HEK293 (cell line): ENCODE data around the gene TMEM88.

ENCODE experiments used
- ELK4 ChIP-seq: IDR thresholded peaks from 2 replicates; pipeline ENCODE4 v1.6.1; 2011; ENCODE audit warnings: mild to moderate bottlenecking, low read depth, low read length, borderline replicate concordance
- GLIS2 ChIP-seq: fragments of 450-650 bp; formaldehyde crosslinking; IDR thresholded peaks from 2 replicates; pipeline ENCODE4 v1.5.1; 2016; ENCODE audit warnings: missing biosample characterization, missing genetic modification characterization
- HOXA7 ChIP-seq: sonication (generic); formaldehyde crosslinking; IDR thresholded peaks from 2 replicates; pipeline ENCODE4 v1.8.1; 2022; ENCODE audit warnings: missing genetic modification reagents, borderline replicate concordance
- KLF8 ChIP-seq: fragments of 450-650 bp; formaldehyde crosslinking; IDR thresholded peaks from 2 replicates; pipeline ENCODE4 v1.5.1; 2016; ENCODE audit warnings: missing biosample characterization, missing genetic modification characterization
- KLF9 ChIP-seq: fragments of 450-650 bp; formaldehyde crosslinking; IDR thresholded peaks from 2 replicates; pipeline ENCODE4 v1.5.1; 2016; ENCODE audit warnings: missing biosample characterization, missing genetic modification characterization, low read depth
- MEIS1 ChIP-seq: sonication (generic); formaldehyde crosslinking; IDR thresholded peaks from 2 replicates; pipeline ENCODE4 v1.8.1; 2022; ENCODE audit warnings: missing genetic modification reagents, mild to moderate bottlenecking, borderline replicate concordance
- OSR2 ChIP-seq: fragments of 450-650 bp; formaldehyde crosslinking; IDR thresholded peaks from 2 replicates; pipeline ENCODE4 v1.5.1; 2016; ENCODE audit warnings: missing biosample characterization, missing genetic modification characterization
- REPIN1 ChIP-seq: fragments of 450-650 bp; formaldehyde crosslinking; IDR thresholded peaks from 2 replicates; pipeline ENCODE4 v1.5.1; 2017; ENCODE audit warnings: missing biosample characterization, missing genetic modification characterization, low read depth
- SALL2 ChIP-seq: fragments of 450-650 bp; formaldehyde crosslinking; IDR thresholded peaks from 2 replicates; pipeline ENCODE4 v1.5.0; 2017; ENCODE audit warnings: missing biosample characterization, mild to moderate bottlenecking, missing genetic modification characterization, borderline replicate concordance
- SP2 ChIP-seq: fragments of 450-650 bp; formaldehyde crosslinking; IDR thresholded peaks from 2 replicates; pipeline ENCODE4 v1.5.1; 2016; ENCODE audit warnings: missing biosample characterization, missing genetic modification characterization
- ZBTB17 ChIP-seq: fragments of 450-650 bp; formaldehyde crosslinking; IDR thresholded peaks from 2 replicates; pipeline ENCODE4 v1.5.1; 2016; ENCODE audit warnings: missing biosample characterization, missing genetic modification characterization
- ZEB2 ChIP-seq: fragments of 450-650 bp; formaldehyde crosslinking; IDR thresholded peaks from 2 replicates; pipeline ENCODE4 v1.5.1; 2016; ENCODE audit warnings: missing biosample characterization, missing genetic modification characterization
- ZNF121 ChIP-seq: fragments of 450-650 bp; formaldehyde crosslinking; IDR thresholded peaks from 2 replicates; pipeline ENCODE4 v1.5.1; 2016; ENCODE audit warnings: missing biosample characterization, missing genetic modification characterization
- ZNF138 ChIP-seq: fragments of 450-650 bp; formaldehyde crosslinking; IDR thresholded peaks from 2 replicates; pipeline ENCODE4 v1.5.1; 2016; ENCODE audit warnings: missing biosample characterization, missing genetic modification characterization, borderline replicate concordance
- ZNF140 ChIP-seq: fragments of 450-650 bp; formaldehyde crosslinking; IDR thresholded peaks from 2 replicates; pipeline ENCODE4 v1.5.1; 2016; ENCODE audit warnings: missing biosample characterization, missing genetic modification characterization
- ZNF157 ChIP-seq: fragments of 450-650 bp; formaldehyde crosslinking; IDR thresholded peaks from 2 replicates; pipeline ENCODE4 v1.5.1; 2016; ENCODE audit warnings: missing biosample characterization, missing genetic modification characterization
- ZNF19 ChIP-seq: fragments of 450-650 bp; formaldehyde crosslinking; IDR thresholded peaks from 2 replicates; pipeline ENCODE4; 2016; ENCODE audit warnings: missing biosample characterization, missing genetic modification characterization, low read depth
- ZNF354C ChIP-seq: fragments of 450-650 bp; formaldehyde crosslinking; IDR thresholded peaks from 2 replicates; pipeline ENCODE4 v1.5.1; 2016; ENCODE audit warnings: missing biosample characterization, missing genetic modification characterization, low read depth, borderline replicate concordance
- ZNF362 ChIP-seq: fragments of 450-650 bp; formaldehyde crosslinking; IDR thresholded peaks from 2 replicates; pipeline ENCODE4 v1.5.1; 2016; ENCODE audit warnings: missing biosample characterization, missing genetic modification characterization
- ZNF391 ChIP-seq: fragments of 450-650 bp; formaldehyde crosslinking; IDR thresholded peaks from 2 replicates; pipeline ENCODE4 v1.5.1; 2016; ENCODE audit warnings: low read depth, missing biosample characterization, missing genetic modification characterization, borderline replicate concordance
- ZNF510 ChIP-seq: fragments of 450-650 bp; formaldehyde crosslinking; IDR thresholded peaks from 2 replicates; pipeline ENCODE4 v1.5.1; 2018; ENCODE audit warnings: mild to moderate bottlenecking, missing genetic modification characterization, missing biosample characterization; ENCODE audit not compliant: insufficient replicate concordance
- ZNF549 ChIP-seq: fragments of 450-650 bp; IDR thresholded peaks from 2 replicates; pipeline ENCODE4 v1.5.1; 2018; ENCODE audit warnings: missing biosample characterization, missing genetic modification characterization, mild to moderate bottlenecking, inconsistent platforms, moderate library complexity
- ZNF560 ChIP-seq: fragments of 450-650 bp; formaldehyde crosslinking; IDR thresholded peaks from 2 replicates; pipeline ENCODE4 v1.5.1; 2017; ENCODE audit warnings: missing biosample characterization, missing genetic modification characterization, borderline replicate concordance
- ZNF776 ChIP-seq: fragments of 450-650 bp; formaldehyde crosslinking; IDR thresholded peaks from 2 replicates; pipeline ENCODE4 v1.5.0; 2017; ENCODE audit warnings: missing biosample characterization, missing genetic modification characterization, borderline replicate concordance
- ZSCAN16 ChIP-seq: fragments of 450-650 bp; formaldehyde crosslinking; IDR thresholded peaks from 2 replicates; pipeline ENCODE4 v1.5.1; 2016; ENCODE audit warnings: missing biosample characterization, missing genetic modification characterization
- ZSCAN23 ChIP-seq: fragments of 450-650 bp; formaldehyde crosslinking; IDR thresholded peaks from 2 replicates; pipeline ENCODE4 v1.5.1; 2016; ENCODE audit warnings: missing biosample characterization, missing genetic modification characterization
- TF ChIP-seq, protein P1 (sequence below): fragments of 450-650 bp; formaldehyde crosslinking; IDR thresholded peaks from 2 replicates; pipeline ENCODE4 v1.5.1; 2016; ENCODE audit warnings: missing biosample characterization, missing genetic modification characterization
- TF ChIP-seq, protein P2 (sequence below): fragments of 450-650 bp; formaldehyde crosslinking; IDR thresholded peaks from 2 replicates; pipeline ENCODE4 v1.5.1; 2016; ENCODE audit warnings: missing biosample characterization, missing genetic modification characterization
- TF ChIP-seq, protein P3 (sequence below): fragments of 450-650 bp; formaldehyde crosslinking; IDR thresholded peaks from 2 replicates; pipeline ENCODE4 v1.5.1; 2017; ENCODE audit warnings: missing biosample characterization, missing genetic modification characterization
- TF ChIP-seq, protein P4 (sequence below): fragments of 450-650 bp; IDR thresholded peaks from 2 replicates; pipeline ENCODE4 v1.5.1; 2018; ENCODE audit warnings: missing biosample characterization, mild to moderate bottlenecking, missing genetic modification characterization

Gene TMEM88

GRCh38 chr17:7844292-7845154, 10.3 kb upstream of the TMEM88 start (continued):
- TF ChIP-seq, protein P1, sequence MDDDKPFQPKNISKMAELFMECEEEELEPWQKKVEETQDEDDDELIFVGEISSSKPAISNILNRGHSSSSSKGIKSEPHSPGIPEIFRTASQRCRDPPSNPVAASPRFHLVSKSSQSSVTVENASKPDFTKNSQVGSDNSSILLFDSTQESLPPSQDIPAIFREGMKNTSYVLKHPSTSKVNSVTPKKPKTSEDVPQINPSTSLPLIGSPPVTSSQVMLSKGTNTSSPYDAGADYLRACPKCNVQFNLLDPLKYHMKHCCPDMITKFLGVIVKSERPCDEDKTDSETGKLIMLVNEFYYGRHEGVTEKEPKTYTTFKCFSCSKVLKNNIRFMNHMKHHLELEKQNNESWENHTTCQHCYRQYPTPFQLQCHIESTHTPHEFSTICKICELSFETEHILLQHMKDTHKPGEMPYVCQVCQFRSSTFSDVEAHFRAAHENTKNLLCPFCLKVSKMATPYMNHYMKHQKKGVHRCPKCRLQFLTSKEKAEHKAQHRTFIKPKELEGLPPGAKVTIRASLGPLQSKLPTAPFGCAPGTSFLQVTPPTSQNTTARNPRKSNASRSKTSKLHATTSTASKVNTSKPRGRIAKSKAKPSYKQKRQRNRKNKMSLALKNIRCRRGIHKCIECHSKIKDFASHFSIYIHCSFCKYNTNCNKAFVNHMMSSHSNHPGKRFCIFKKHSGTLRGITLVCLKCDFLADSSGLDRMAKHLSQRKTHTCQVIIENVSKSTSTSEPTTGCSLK (tag by site-specific recombination) = no peak
- TF ChIP-seq ZNF391 (tag by site-specific recombination) = peak; percentile 46; the same call in 1 of the 2 replicates
- TF ChIP-seq MEIS1 = no peak
- no peak for TF ChIP-seq HOXA7
- no peak for TF ChIP-seq ELK4
- no peak for TF ChIP-seq ZNF140 (tag by site-specific recombination)
- TF ChIP-seq ZNF157 (tag by site-specific recombination) = peak; percentile 34; the same call in 1 of the 2 replicates
- TF ChIP-seq ZNF138 = no peak
- no peak for TF ChIP-seq ZNF549
- TF ChIP-seq KLF9 (tag by site-specific recombination) = no peak
- TF ChIP-seq ZNF19 = no peak
- no peak for TF ChIP-seq ZNF121
- TF ChIP-seq ZNF776 (tag by site-specific recombination) = no peak
- TF ChIP-seq SALL2 (tag by site-specific recombination) = no peak
- no peak for TF ChIP-seq ZSCAN16 (tag by site-specific recombination)
- TF ChIP-seq REPIN1 = no peak
- no peak for TF ChIP-seq ZNF354C
- TF ChIP-seq, protein P2, sequence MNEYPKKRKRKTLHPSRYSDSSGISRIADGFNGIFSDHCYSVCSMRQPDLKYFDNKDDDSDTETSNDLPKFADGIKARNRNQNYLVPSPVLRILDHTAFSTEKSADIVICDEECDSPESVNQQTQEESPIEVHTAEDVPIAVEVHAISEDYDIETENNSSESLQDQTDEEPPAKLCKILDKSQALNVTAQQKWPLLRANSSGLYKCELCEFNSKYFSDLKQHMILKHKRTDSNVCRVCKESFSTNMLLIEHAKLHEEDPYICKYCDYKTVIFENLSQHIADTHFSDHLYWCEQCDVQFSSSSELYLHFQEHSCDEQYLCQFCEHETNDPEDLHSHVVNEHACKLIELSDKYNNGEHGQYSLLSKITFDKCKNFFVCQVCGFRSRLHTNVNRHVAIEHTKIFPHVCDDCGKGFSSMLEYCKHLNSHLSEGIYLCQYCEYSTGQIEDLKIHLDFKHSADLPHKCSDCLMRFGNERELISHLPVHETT (tag by site-specific recombination) = no peak
- peak; percentile 94 for TF ChIP-seq GLIS2 (tag by site-specific recombination)
- TF ChIP-seq ZSCAN23 (tag by site-specific recombination) = no peak
- TF ChIP-seq ZBTB17 (tag by site-specific recombination) = peak; percentile 99
- peak; percentile 91 for TF ChIP-seq ZEB2 (tag by site-specific recombination)
- TF ChIP-seq OSR2 = no peak; the same call in 1 of the 2 replicates
- TF ChIP-seq KLF8 (tag by site-specific recombination) = peak; percentile 43; the same call in 1 of the 2 replicates
- TF ChIP-seq ZNF560 (tag by site-specific recombination) = no peak
- TF ChIP-seq ZNF510 (tag by site-specific recombination) = no peak
- TF ChIP-seq, protein P3, sequence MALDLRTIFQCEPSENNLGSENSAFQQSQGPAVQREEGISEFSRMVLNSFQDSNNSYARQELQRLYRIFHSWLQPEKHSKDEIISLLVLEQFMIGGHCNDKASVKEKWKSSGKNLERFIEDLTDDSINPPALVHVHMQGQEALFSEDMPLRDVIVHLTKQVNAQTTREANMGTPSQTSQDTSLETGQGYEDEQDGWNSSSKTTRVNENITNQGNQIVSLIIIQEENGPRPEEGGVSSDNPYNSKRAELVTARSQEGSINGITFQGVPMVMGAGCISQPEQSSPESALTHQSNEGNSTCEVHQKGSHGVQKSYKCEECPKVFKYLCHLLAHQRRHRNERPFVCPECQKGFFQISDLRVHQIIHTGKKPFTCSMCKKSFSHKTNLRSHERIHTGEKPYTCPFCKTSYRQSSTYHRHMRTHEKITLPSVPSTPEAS (tag by site-specific recombination) = no peak
- TF ChIP-seq ZNF362 (tag by site-specific recombination) = no peak
- TF ChIP-seq, protein P4, sequence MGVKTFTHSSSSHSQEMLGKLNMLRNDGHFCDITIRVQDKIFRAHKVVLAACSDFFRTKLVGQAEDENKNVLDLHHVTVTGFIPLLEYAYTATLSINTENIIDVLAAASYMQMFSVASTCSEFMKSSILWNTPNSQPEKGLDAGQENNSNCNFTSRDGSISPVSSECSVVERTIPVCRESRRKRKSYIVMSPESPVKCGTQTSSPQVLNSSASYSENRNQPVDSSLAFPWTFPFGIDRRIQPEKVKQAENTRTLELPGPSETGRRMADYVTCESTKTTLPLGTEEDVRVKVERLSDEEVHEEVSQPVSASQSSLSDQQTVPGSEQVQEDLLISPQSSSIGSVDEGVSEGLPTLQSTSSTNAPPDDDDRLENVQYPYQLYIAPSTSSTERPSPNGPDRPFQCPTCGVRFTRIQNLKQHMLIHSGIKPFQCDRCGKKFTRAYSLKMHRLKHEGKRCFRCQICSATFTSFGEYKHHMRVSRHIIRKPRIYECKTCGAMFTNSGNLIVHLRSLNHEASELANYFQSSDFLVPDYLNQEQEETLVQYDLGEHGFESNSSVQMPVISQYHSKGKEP (tag by site-specific recombination) = no peak
- TF ChIP-seq SP2 (tag by site-specific recombination) = peak; percentile 93
